Left lung (tissue), 10 donors: ENCODE data around the gene MUC4. TPM values are rescaled to one million over a fixed set of nuclear protein-coding genes. Genes with fewer than 3 reads are reported as not detected.

Source experiments
- ATAC-seq: fragments of 200-7000 bp; cut with Tn5 transposase; one replicate; pipeline ENCODE4 v1.9.1; 2020; ENCODE audit warnings: moderate library complexity
- DNase-seq, 4 donors: peaks; one replicate each; pipeline ENCODE4 v3.0.0-alpha.2; 2013 to 2020
- H3K27ac ChIP-seq, 2 donors: fragments of 200-600 bp; sonication (generic) in 1 of 2; one replicate each; pipeline versions ENCODE4 v1.5.0 to v1.8.0; 2020 to 2021
- H3K27me3 ChIP-seq, 2 donors: fragments of 200-600 bp; sonication (generic) in 1 of 2; one replicate each; pipeline versions ENCODE4 v1.5.0 to v1.8.0; 2020 to 2021
- H3K36me3 ChIP-seq, 2 donors: fragments of 200-600 bp; sonication (generic) in 1 of 2; one replicate each; pipeline versions ENCODE4 v1.5.0 to v1.8.0; 2020 to 2021
- H3K4me1 ChIP-seq, 2 donors: fragments of 200-600 bp; one replicate each; pipeline ENCODE4 v1.8.0; 2021
- H3K4me3 ChIP-seq, 2 donors: fragments of 200-600 bp; sonication (generic) in 1 of 2; one replicate each; pipeline versions ENCODE4 v1.5.0 to v1.8.0; 2020 to 2021; ENCODE audit warnings: mild to moderate bottlenecking in 1 of 2
- H3K9me3 ChIP-seq, 2 donors: fragments of 200-600 bp; sonication (generic) in 1 of 2; one replicate each; pipeline versions ENCODE4 v1.5.0 to v1.8.0; 2020 to 2021
- CTCF ChIP-seq, 2 donors: fragments of 200-600 bp; sonication (generic) in 1 of 2; IDR thresholded peaks; one replicate each; pipeline versions ENCODE4 v1.5.0 to v1.8.0; 2021; ENCODE audit warnings: antibody characterized with exemption in 2 of 2
- intact Hi-C, 2 donors: fragments of 100-400 bp; cut with DNase I; formaldehyde crosslinking; loops; one replicate each; pipeline versions ENCODE4 v1.11.2 to v1.14.2; 2022
- polyA plus RNA-seq, 6 donors: library from polyadenylated mRNA; unstranded; fragments of 120-200 nt; gene quantifications; one replicate each; pipeline ENCODE4 v1.2.1, GENCODE V29; 2013; ENCODE audit not compliant: insufficient read length in 6 of 6
- total RNA-seq, 2 donors: library from RNA; stranded (reverse); fragmentation: NEBNext Ultra II Directional; extraction: Animal tissue kit (Norgen Biotek cat#: 25700); gene quantifications; one replicate each; pipeline ENCODE4 v1.2.1, GENCODE V29; 2021
- donor health status: DM: no; HTN: yes; CAD: no.
- donor health status: DM: no; HTN: no; CAD: no.

The MUC4 gene
- total and polyA plus RNA-seq, 8 donors, result 0.35 to 12.8 (median 1.5) TPM

GRCh38 chr3:195762611-195763010, 49.1 kb downstream of the MUC4 start:
- peaks cover 6 to 75% of the 10 kb centered on the region in 2 donors for H3K27me3 ChIP-seq
- no peaks in the 10 kb centered on the region for H3K36me3 ChIP-seq
- no peak overlapping the region for H3K27ac ChIP-seq
- ATAC-seq, result no peak
- no peak overlapping the region for H3K4me3 ChIP-seq
- no peaks in the 10 kb centered on the region for H3K9me3 ChIP-seq
- TF ChIP-seq CTCF (IDR thresholded peaks at IDR 0.05), result no peak
- H3K4me1 ChIP-seq, result no peaks in the 10 kb centered on the region
- intact Hi-C loops, result no loop called here
- peak in 1 of 4 donors; percentile 65 for DNase-seq

- no peaks in the 10 kb centered on the region for H3K9me3 ChIP-seq
- ATAC-seq (no peak), DNase-seq (no peak)
- H3K4me1 ChIP-seq, result peaks cover 0 to 4% of the 10 kb centered on the region in 2 donors
- H3K4me3 ChIP-seq, result no peak overlapping the region
- peaks cover 6 to 79% of the 10 kb centered on the region in 2 donors for H3K27me3 ChIP-seq
- H3K36me3 ChIP-seq, result no peaks in the 10 kb centered on the region
- intact Hi-C loops, result no loop called here
- H3K27ac ChIP-seq, result no peak overlapping the region
- TF ChIP-seq CTCF (IDR thresholded peaks at IDR 0.05), result no peak
Measured at GRCh38 chr3:195762249-195762585, 49.5 kb downstream of the MUC4 start.

- Histone ChIP-seq H3K4me1 (peaks cover 0 to 7% of the 10 kb centered on the region in 2 donors), H3K36me3 (no peaks in the 10 kb centered on the region), H3K9me3 (no peaks in the 10 kb centered on the region), H3K27ac (no peak overlapping the region), H3K27me3 (peaks cover 6 to 84% of the 10 kb centered on the region in 2 donors), H3K4me3 (no peak overlapping the region)
- ATAC-seq (no peak), DNase-seq (peak in 1 of 4 donors; percentile 73)
- TF ChIP-seq CTCF (IDR thresholded peaks at IDR 0.05), result no peak
- intact Hi-C loops, result no loop called here
Measured at GRCh38 chr3:195761567-195762248, 50.0 kb downstream of the MUC4 start.

- intact Hi-C loops, result no loop called here
- no peak for ATAC-seq
- H3K27me3 ChIP-seq, result peaks cover 6 to 89% of the 10 kb centered on the region in 2 donors
Measured at GRCh38 chr3:195761123-195761566, 50.6 kb downstream of the MUC4 start.

More at GRCh38 chr3:195761123-195761566, 50.6 kb downstream of the MUC4 start:
- H3K36me3 ChIP-seq, result no peaks in the 10 kb centered on the region
- no peak overlapping the region for H3K27ac ChIP-seq
- no peaks in the 10 kb centered on the region for H3K9me3 ChIP-seq
- H3K4me3 ChIP-seq, result no peak overlapping the region
- peaks cover 0 to 7% of the 10 kb centered on the region in 2 donors for H3K4me1 ChIP-seq
- no peak for TF ChIP-seq CTCF (IDR thresholded peaks at IDR 0.05)
- DNase-seq, result peak in 1 of 4 donors; percentile 58
